Neural cell (in vitro differentiated cells): Measurements from ENCODE around the gene RNASEL. TPM values are rescaled to one million over a fixed set of nuclear protein-coding genes. Genes with fewer than 3 reads are reported as not detected.

ENCODE experiments used
- H2AFZ ChIP-seq: fragments of 200-600, 300-800 bp; sonication (generic), shearing (Covaris generic); 2 replicates; pipeline ENCODE4 v1.6.0; 2014; ENCODE audit warnings: low read depth, mild to moderate bottlenecking, antibody characterized with exemption, low read length, moderate library complexity
- H3F3A ChIP-seq: fragments of 200-600 bp; shearing (Covaris generic); 2 replicates; pipeline ENCODE4 v1.6.1; 2016; ENCODE audit warnings: mild to moderate bottlenecking, moderate library complexity, mixed read lengths, antibody characterized with exemption, low read length; ENCODE audit not compliant: insufficient read depth, poor library complexity, severe bottlenecking
- H3K27ac ChIP-seq: fragments of 200-600, 300-800 bp; sonication (generic), shearing (Covaris generic); 2 replicates; pipeline ENCODE4 v1.5.1; 2014; ENCODE audit warnings: mild to moderate bottlenecking, low read length, moderate library complexity
- H3K27me3 ChIP-seq: fragments of 300-800, 200-600 bp; sonication (generic), shearing (Covaris generic); 2 replicates; pipeline ENCODE4 v1.6.0; 2014; ENCODE audit warnings: mild to moderate bottlenecking, low read depth, low read length, moderate library complexity; ENCODE audit not compliant: insufficient read depth
- H3K36me3 ChIP-seq: fragments of 300-800, 200-600 bp; sonication (generic), shearing (Covaris generic); 2 replicates; pipeline ENCODE4 v1.5.1; 2014; ENCODE audit warnings: mild to moderate bottlenecking, antibody characterized with exemption, low read length, moderate library complexity; ENCODE audit not compliant: insufficient read depth
- H3K4me2 ChIP-seq: fragments of 300-800, 200-600 bp; sonication (generic), shearing (Covaris generic); 2 replicates; pipeline ENCODE4 v1.6.0; 2014; ENCODE audit warnings: mild to moderate bottlenecking, low read length
- H3K4me3 ChIP-seq: fragments of 300-800, 200-600 bp; sonication (generic), shearing (Covaris generic); 2 replicates; pipeline ENCODE4 v1.5.1; 2014; ENCODE audit warnings: mild to moderate bottlenecking, low read length, moderate library complexity
- H3K79me2 ChIP-seq: fragments of 200-600 bp; shearing (Covaris generic); replicated peaks from 2 replicates; pipeline ENCODE4 v1.6.0; 2014; ENCODE audit warnings: mild to moderate bottlenecking, low read length, moderate library complexity; ENCODE audit not compliant: insufficient read depth
- H3K9ac ChIP-seq: fragments of 300-800, 200-600 bp; sonication (generic), shearing (Covaris generic); 2 replicates; pipeline ENCODE4 v1.6.1; 2016; ENCODE audit warnings: mild to moderate bottlenecking, low read length, mixed read lengths
- H3K9me2 ChIP-seq: fragments of 200-600 bp; shearing (Covaris generic); 2 replicates; pipeline ENCODE4 v1.6.1; 2016; ENCODE audit warnings: mild to moderate bottlenecking, low read length, mixed read lengths; ENCODE audit not compliant: insufficient read depth
- H3K9me3 ChIP-seq: fragments of 200-600, 300-800 bp; sonication (generic), shearing (Covaris generic); 2 replicates; pipeline ENCODE4 v1.6.1; 2016; ENCODE audit warnings: mild to moderate bottlenecking, mixed run types, low read length, moderate library complexity, mixed read lengths
- H4K20me1 ChIP-seq: fragments of 200-600 bp; shearing (Covaris generic); 2 replicates; pipeline ENCODE4 v1.6.1; 2016; ENCODE audit warnings: mild to moderate bottlenecking, mixed run types; ENCODE audit not compliant: insufficient read depth
- EP300 ChIP-seq: fragments of 450-650 bp; conservative IDR thresholded peaks from 2 replicates; pipeline ENCODE4 v1.6.1; 2014; ENCODE audit warnings: antibody characterized with exemption, mild to moderate bottlenecking, moderate library complexity; ENCODE audit not compliant: poor library complexity, severe bottlenecking
- EZH2 ChIP-seq: fragments of 200-600, 300-800 bp; shearing (Covaris generic), sonication (generic); IDR thresholded peaks from 2 replicates; pipeline ENCODE4 v1.6.1; 2014; ENCODE audit warnings: antibody characterized with exemption, low read length, borderline replicate concordance, mild to moderate bottlenecking; ENCODE audit not compliant: insufficient read depth, poor library complexity, severe bottlenecking
- MXI1 ChIP-seq: fragments of 450-650 bp; conservative IDR thresholded peaks from 2 replicates; pipeline ENCODE4 v1.6.1; 2014; ENCODE audit warnings: antibody characterized with exemption, mild to moderate bottlenecking; ENCODE audit not compliant: poor library complexity, severe bottlenecking
- POLR2AphosphoS5 ChIP-seq: IDR thresholded peaks from 2 replicates; pipeline ENCODE4 v1.6.1; 2012
- RAD21 ChIP-seq: fragments of 450-650 bp; conservative IDR thresholded peaks from 2 replicates; pipeline ENCODE4 v1.6.1; 2014; ENCODE audit warnings: antibody characterized with exemption, mild to moderate bottlenecking, moderate library complexity
- REST ChIP-seq: IDR thresholded peaks from 2 replicates; pipeline ENCODE4 v1.6.1; 2012; ENCODE audit warnings: borderline replicate concordance
- SMC3 ChIP-seq: fragments of 450-650 bp; conservative IDR thresholded peaks from 2 replicates; pipeline ENCODE4 v1.6.1; 2014; ENCODE audit warnings: antibody characterized with exemption, mild to moderate bottlenecking, moderate library complexity; ENCODE audit not compliant: poor library complexity
- TAF1 ChIP-seq: IDR thresholded peaks from 2 replicates; pipeline ENCODE4 v1.6.1; 2012; ENCODE audit warnings: low read depth
- polyA plus RNA-seq: library from polyadenylated mRNA; depleted of rRNA; stranded (reverse); fragments of >200 nt; gene quantifications from 2 replicates; pipeline ENCODE4 v1.2.3, GENCODE V29; 2014
- TF ChIP-seq, protein P1 (sequence below): fragments of 450-650 bp; IDR thresholded peaks from 2 replicates; pipeline ENCODE4 v1.5.1; 2014; ENCODE audit warnings: antibody characterized with exemption, mild to moderate bottlenecking, moderate library complexity; ENCODE audit not compliant: poor library complexity, severe bottlenecking

RNASEL gene
- polyA plus RNA-seq, 1 donor from 2014 or later: 0.47 TPM

GRCh38 chr1:182625024-182625423 is 36.0 kb upstream of the RNASEL start:
- no peaks in the 10 kb centered on the region for H3K79me2 ChIP-seq
- no peaks in the 10 kb centered on the region for H4K20me1 ChIP-seq
- H3K36me3 ChIP-seq: no peaks in the 10 kb centered on the region
- H3K9ac ChIP-seq: no peak overlapping the region
- no peaks in the 10 kb centered on the region for H3K9me2 ChIP-seq
- no peak overlapping the region for H3K27ac ChIP-seq
- H3K4me2 ChIP-seq: no peak overlapping the region
- no peak overlapping the region for H2AFZ ChIP-seq
- H3K4me3 ChIP-seq: no peak overlapping the region
- no peaks in the 10 kb centered on the region for H3F3A ChIP-seq
- no peaks in the 10 kb centered on the region for H3K27me3 ChIP-seq
- TF ChIP-seq MXI1: no peak
- no peak for TF ChIP-seq TAF1
- TF ChIP-seq, protein P1, sequence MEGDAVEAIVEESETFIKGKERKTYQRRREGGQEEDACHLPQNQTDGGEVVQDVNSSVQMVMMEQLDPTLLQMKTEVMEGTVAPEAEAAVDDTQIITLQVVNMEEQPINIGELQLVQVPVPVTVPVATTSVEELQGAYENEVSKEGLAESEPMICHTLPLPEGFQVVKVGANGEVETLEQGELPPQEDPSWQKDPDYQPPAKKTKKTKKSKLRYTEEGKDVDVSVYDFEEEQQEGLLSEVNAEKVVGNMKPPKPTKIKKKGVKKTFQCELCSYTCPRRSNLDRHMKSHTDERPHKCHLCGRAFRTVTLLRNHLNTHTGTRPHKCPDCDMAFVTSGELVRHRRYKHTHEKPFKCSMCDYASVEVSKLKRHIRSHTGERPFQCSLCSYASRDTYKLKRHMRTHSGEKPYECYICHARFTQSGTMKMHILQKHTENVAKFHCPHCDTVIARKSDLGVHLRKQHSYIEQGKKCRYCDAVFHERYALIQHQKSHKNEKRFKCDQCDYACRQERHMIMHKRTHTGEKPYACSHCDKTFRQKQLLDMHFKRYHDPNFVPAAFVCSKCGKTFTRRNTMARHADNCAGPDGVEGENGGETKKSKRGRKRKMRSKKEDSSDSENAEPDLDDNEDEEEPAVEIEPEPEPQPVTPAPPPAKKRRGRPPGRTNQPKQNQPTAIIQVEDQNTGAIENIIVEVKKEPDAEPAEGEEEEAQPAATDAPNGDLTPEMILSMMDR: no peak
- TF ChIP-seq REST: no peak
- TF ChIP-seq POLR2AphosphoS5: no peak
- no peaks in the 10 kb centered on the region for H3K9me3 ChIP-seq

GRCh38 chr1:182624577-182624976 is 35.5 kb upstream of the RNASEL start:
- Histone ChIP-seq H3K9ac (no peak overlapping the region), H3K27me3 (no peaks in the 10 kb centered on the region), H3K4me3 (no peak overlapping the region), H2AFZ (no peak overlapping the region), H3F3A (no peaks in the 10 kb centered on the region), H3K9me3 (no peaks in the 10 kb centered on the region), H3K36me3 (no peaks in the 10 kb centered on the region), H3K9me2 (no peaks in the 10 kb centered on the region), H3K4me2 (no peak overlapping the region), H3K79me2 (no peaks in the 10 kb centered on the region), H4K20me1 (no peaks in the 10 kb centered on the region), H3K27ac (no peak overlapping the region)
- TF ChIP-seq EZH2: no peak
- TF ChIP-seq, protein P1: no peak
- no peak for TF ChIP-seq EP300
- TF ChIP-seq RAD21: no peak
- no peak for TF ChIP-seq REST
- TF ChIP-seq SMC3: no peak
- no peak for TF ChIP-seq POLR2AphosphoS5
- TF ChIP-seq MXI1: no peak
- TF ChIP-seq TAF1: no peak
